Caco-2 (cell line): Measurements from ENCODE around the gene CCDC91. TPM values are rescaled to one million over a fixed set of nuclear protein-coding genes. Genes with fewer than 3 reads are reported as not detected.
"Not testable (repeated sequence)": the region's sequence is repeated elsewhere in the genome, so short reads cannot be mapped to it uniquely, and the experiment has no call there.

Source experiments
- BruUV-seq: library from RNA; stranded (reverse); fragments of 400-500 nt; replicated peaks from 2 replicates; lab custom pipeline; 2021; lab: Mats Ljungman, UMichigan
- CTCF ChIA-PET: fragments of 300-600 bp; sonication (Branson Sonifier 250); formaldehyde crosslinking; loops from one replicate; lab custom pipeline; 2022; ENCODE audit warnings: antibody characterized with exemption; lab: Charles Lee
- POLR2A ChIA-PET: fragments of 300-600 bp; sonication (Branson Sonifier 250); formaldehyde crosslinking; loops from one replicate; lab custom pipeline; 2022; ENCODE audit warnings: antibody characterized with exemption; lab: Charles Lee
- DNase-seq, 2 experiments: peaks; one replicate each; pipeline versions ENCODE4 v3.0.0 to v3.0.0-alpha.2; 2020 to 2022
- H3K27me3 ChIP-seq: replicated peaks from 2 replicates; pipeline ENCODE4 v1.6.0; 2011; ENCODE audit warnings: low read length; ENCODE audit not compliant: control insufficient read depth, insufficient read depth
- H3K36me3 ChIP-seq: 2 replicates; pipeline ENCODE4 v1.5.1; 2011; ENCODE audit warnings: low read length; ENCODE audit not compliant: control insufficient read depth, insufficient read depth
- H3K4me1 ChIP-seq: fragments of 250-450 bp; sonication (Bioruptor Pico); 2 replicates; pipeline ENCODE4 v1.5.1; 2020; ENCODE audit warnings: mild to moderate bottlenecking
- H3K4me3 ChIP-seq: 2 replicates; pipeline ENCODE4 v1.5.1; 2011; ENCODE audit warnings: low read depth, mild to moderate bottlenecking, control low read depth, low read length
- H3K9me3 ChIP-seq: fragments of 250-450 bp; sonication (Bioruptor Pico); 2 replicates; pipeline ENCODE4 v1.5.1; 2020; ENCODE audit warnings: mild to moderate bottlenecking, moderate library complexity
- H3K27ac Mint-ChIP-seq: one replicate; pipeline ENCODE4 v1.8.0; 2022; ENCODE audit warnings: mixed read lengths; ENCODE audit not compliant: unreplicated experiment
- H3K27me3 Mint-ChIP-seq: one replicate; pipeline ENCODE4 v1.8.0; 2022; ENCODE audit warnings: mixed read lengths; ENCODE audit not compliant: insufficient read depth, unreplicated experiment
- H3K36me3 Mint-ChIP-seq: one replicate; pipeline ENCODE4 v1.8.0; 2022; ENCODE audit warnings: mild to moderate bottlenecking, mixed read lengths; ENCODE audit not compliant: insufficient read depth, unreplicated experiment
- H3K4me1 Mint-ChIP-seq: one replicate; pipeline ENCODE4 v1.8.0; 2022; ENCODE audit warnings: low read depth, mixed read lengths; ENCODE audit not compliant: unreplicated experiment
- H3K4me3 Mint-ChIP-seq: one replicate; pipeline ENCODE4 v1.8.0; 2022; ENCODE audit warnings: mild to moderate bottlenecking, moderate library complexity, mixed read lengths; ENCODE audit not compliant: unreplicated experiment
- H3K9me3 Mint-ChIP-seq: one replicate; pipeline ENCODE4 v1.8.0; 2022; ENCODE audit warnings: mixed read lengths; ENCODE audit not compliant: unreplicated experiment
- CTCF ChIP-seq, 2 experiments: fragments of 200-600 bp in 1 of 2; IDR thresholded peaks; 1 replicate in 1 of 2; 2 replicates in 1 of 2; pipeline versions ENCODE4 v1.5.1 to v1.8.0; 2011 to 2022; ENCODE audit warnings: antibody characterized with exemption in 1 of 2, control low read depth in 1 of 2, inconsistent platforms in 1 of 2, low read depth in 1 of 2, low read length in 1 of 2, mild to moderate bottlenecking in 1 of 2, moderate library complexity in 1 of 2; ENCODE audit not compliant: insufficient read depth in 1 of 2, severe bottlenecking in 1 of 2, unreplicated experiment in 1 of 2
- intact Hi-C: fragments of 100-400 bp; cut with micrococcal nuclease; formaldehyde crosslinking; loops from one replicate; pipeline ENCODE4 v1.10.0; 2022; ENCODE audit not compliant: unreplicated experiment
- total RNA-seq: library from RNA; stranded (reverse); gene quantifications from 2 replicates; pipeline ENCODE4 v1.2.3, GENCODE V29; 2022

The CCDC91 gene
- total RNA-seq, 1 experiment from 2014 or later: 21.6 TPM

DNA sequence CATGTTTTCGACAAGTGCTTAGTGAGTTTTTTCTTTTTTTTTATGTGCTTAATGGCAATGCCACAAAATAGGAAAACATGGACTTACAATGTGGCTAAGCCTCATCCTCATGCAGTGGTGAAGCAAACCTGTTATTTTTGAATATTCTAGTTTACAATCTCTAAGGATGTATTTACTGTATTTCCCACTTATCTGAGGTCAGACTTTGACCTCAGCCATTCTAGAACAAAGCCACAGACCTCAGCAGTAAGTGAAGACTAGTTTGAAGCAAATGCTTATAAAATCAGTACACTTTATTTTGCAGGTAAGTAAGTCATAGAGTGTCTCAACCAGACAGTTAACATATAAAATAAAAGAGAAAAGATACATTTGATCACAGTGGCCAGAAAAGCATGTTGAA is 130.1 kb downstream of the CCDC91 start:
- Mint-ChIP-seq H3K9me3 (peaks cover 16% of the 10 kb centered on the region), H3K4me1 (peaks cover 8% of the 10 kb centered on the region), H3K4me3 (no peak overlapping the region), H3K27me3 (no peaks in the 10 kb centered on the region), H3K36me3 (no peaks in the 10 kb centered on the region), H3K27ac (no peak overlapping the region)
- no peak overlapping the region for H3K4me3 ChIP-seq
- no peaks in the 10 kb centered on the region for H3K36me3 ChIP-seq
- intact Hi-C loops: no loop called here
- H3K27me3 ChIP-seq: no peaks in the 10 kb centered on the region
- H3K4me1 ChIP-seq: peaks cover 13% of the 10 kb centered on the region
- POLR2A ChIA-PET: no interaction called here
- no peak for TF ChIP-seq CTCF (IDR thresholded peaks at IDR 0.05; ENCODE audit: insufficient read depth in 1 of 2, low read depth in 1 of 2, low read length in 1 of 2, severe bottlenecking in 1 of 2, unreplicated experiment in 1 of 2)
- no peak for DNase-seq
- CTCF ChIA-PET: no interaction called here
- no TSS peak for BruUV-seq
- peaks cover 8% of the 10 kb centered on the region for H3K9me3 ChIP-seq

DNA sequence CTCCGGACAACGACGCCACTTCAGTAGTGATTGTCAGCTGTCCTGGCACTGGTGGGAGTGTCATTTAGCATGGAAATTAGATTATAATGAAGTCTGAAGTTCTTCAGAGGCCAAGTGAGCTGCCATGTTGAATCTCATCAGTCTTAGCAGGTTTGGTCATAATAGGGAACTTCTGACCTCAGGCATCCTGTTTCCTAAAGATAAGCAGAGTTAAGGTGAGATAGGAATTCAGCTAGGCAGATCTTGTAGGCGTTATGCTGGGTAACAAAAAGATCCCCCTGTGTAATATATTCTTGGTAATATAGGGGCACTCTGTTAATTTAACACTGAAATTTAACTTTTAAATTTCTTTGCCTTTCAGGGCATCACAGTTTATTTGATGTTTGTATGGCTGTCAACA is 137.5 kb downstream of the CCDC91 start:
- Histone ChIP-seq H3K27me3 (no peaks in the 10 kb centered on the region), H3K4me1 (no peaks in the 10 kb centered on the region), H3K36me3 (no peaks in the 10 kb centered on the region), H3K4me3 (no peak overlapping the region), H3K9me3 (no peaks in the 10 kb centered on the region)
- no peak for TF ChIP-seq CTCF (IDR thresholded peaks at IDR 0.05; ENCODE audit: insufficient read depth in 1 of 2, low read depth in 1 of 2, low read length in 1 of 2, severe bottlenecking in 1 of 2, unreplicated experiment in 1 of 2)
- DNase-seq: no peak
- Mint-ChIP-seq H3K36me3 (no peaks in the 10 kb centered on the region), H3K4me1 (no peaks in the 10 kb centered on the region), H3K27me3 (no peaks in the 10 kb centered on the region), H3K9me3 (no peaks in the 10 kb centered on the region), H3K27ac (no peak overlapping the region), H3K4me3 (no peak overlapping the region)
- ChIA-PET CTCF (no interaction called here), POLR2A (no interaction called here)
- BruUV-seq: no TSS peak
- intact Hi-C loops: no loop called here

- POLR2A ChIA-PET: no interaction called here
- Histone ChIP-seq H3K27me3 (no peaks in the 10 kb centered on the region), H3K4me3 (no peak overlapping the region), H3K9me3 (no peaks in the 10 kb centered on the region), H3K4me1 (no peaks in the 10 kb centered on the region), H3K36me3 (no peaks in the 10 kb centered on the region)
- H3K27ac Mint-ChIP-seq: no peak overlapping the region
- no peak for DNase-seq
- TF ChIP-seq CTCF (IDR thresholded peaks at IDR 0.05; ENCODE audit: insufficient read depth in 1 of 2, low read depth in 1 of 2, low read length in 1 of 2, severe bottlenecking in 1 of 2, unreplicated experiment in 1 of 2): no peak
- H3K4me1 Mint-ChIP-seq: no peaks in the 10 kb centered on the region
- intact Hi-C loops: no loop called here
- H3K4me3 Mint-ChIP-seq: no peak overlapping the region
- BruUV-seq: no TSS peak
- no peaks in the 10 kb centered on the region for H3K9me3 Mint-ChIP-seq
- CTCF ChIA-PET: no interaction called here
- H3K36me3 Mint-ChIP-seq: no peaks in the 10 kb centered on the region
- no peaks in the 10 kb centered on the region for H3K27me3 Mint-ChIP-seq
Observed at GRCh38 chr12:28328967-28329366, 138.7 kb downstream of the CCDC91 start.

DNA sequence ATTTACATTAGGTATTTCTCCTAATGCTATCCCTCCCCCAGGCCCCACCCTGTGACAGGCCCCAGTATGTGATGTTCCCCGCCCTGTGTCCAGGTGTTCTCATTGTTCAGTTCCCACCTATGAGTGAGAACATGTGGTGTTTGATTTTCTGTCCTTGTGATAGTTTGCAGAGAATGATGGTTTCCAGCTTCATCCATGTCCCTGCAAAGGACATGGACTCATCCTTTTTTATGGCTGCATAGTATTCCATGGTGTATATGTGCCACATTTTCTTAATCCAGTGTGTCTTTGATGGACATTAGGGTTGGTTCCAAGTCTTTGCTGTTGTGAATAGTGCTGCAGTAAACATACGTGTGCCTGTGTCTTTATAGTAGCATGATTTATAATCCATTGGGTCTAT is 139.5 kb downstream of the CCDC91 start:
- POLR2A ChIA-PET, H3K9me3 ChIP-seq, H3K27me3 Mint-ChIP-seq, H3K27ac Mint-ChIP-seq, H3K4me3 Mint-ChIP-seq, H3K27me3 ChIP-seq, H3K9me3 Mint-ChIP-seq, H3K4me3 ChIP-seq, intact Hi-C loops, H3K4me1 Mint-ChIP-seq, DNase-seq, H3K4me1 ChIP-seq, CTCF ChIA-PET, H3K36me3 Mint-ChIP-seq, BruUV-seq, H3K36me3 ChIP-seq: not testable (repeated sequence)

GRCh38 chr12:28330232-28330631 is 140.0 kb downstream of the CCDC91 start:
- DNase-seq, H3K9me3 ChIP-seq, BruUV-seq, H3K36me3 Mint-ChIP-seq, H3K27me3 ChIP-seq, H3K4me1 ChIP-seq, H3K27me3 Mint-ChIP-seq, intact Hi-C loops, H3K36me3 ChIP-seq, H3K9me3 Mint-ChIP-seq, H3K4me3 Mint-ChIP-seq, H3K4me3 ChIP-seq, CTCF ChIA-PET, H3K27ac Mint-ChIP-seq, POLR2A ChIA-PET, H3K4me1 Mint-ChIP-seq: not testable (repeated sequence)
